C4-2B (cell line): ENCODE measurements around the gene ALPL.

Experiments
- ZFX ChIP-seq: fragments of 450-650 bp; IDR thresholded peaks from 2 replicates; pipeline ENCODE4 v1.6.1; 2017
- TF ChIP-seq, protein P1 (sequence below): fragments of 450-650 bp; conservative IDR thresholded peaks from 2 replicates; pipeline ENCODE4 v1.5.1; 2017; ENCODE audit warnings: mild to moderate bottlenecking

DNA sequence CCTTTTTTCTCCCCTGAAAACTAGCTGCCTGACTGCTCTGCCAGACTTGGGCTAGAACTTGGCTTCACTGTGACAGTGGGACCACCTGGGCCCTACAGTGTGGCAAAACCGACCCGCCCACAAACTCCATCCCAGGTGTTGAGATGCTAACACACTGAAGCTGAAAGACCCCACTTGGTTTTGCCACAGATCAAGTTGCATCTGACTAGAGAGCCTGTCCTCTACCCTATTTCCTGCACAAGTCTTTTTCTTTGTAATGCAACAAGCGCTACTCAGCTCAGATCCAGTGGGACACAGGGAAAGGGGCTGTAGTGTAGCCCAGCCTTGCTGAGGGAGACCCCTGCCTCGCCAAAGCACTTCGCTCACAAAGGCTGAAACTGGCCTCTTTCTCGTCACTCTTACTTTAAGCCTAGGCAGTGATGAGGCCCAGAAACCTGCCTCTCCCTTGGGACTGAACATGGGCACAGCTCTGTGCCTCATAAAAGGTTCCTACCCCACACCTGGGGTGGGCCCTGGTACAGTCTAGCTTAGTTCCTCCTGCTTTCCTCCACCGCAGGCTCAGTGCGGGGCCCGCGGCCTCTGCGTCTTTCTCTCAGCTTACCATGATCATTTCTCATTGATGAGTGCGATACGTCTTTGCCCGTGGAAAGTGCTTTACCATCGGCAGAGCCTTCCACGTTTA lies 9.7 kb downstream of the ALPL start:
- no peak for TF ChIP-seq ZFX
- TF ChIP-seq, protein P1, sequence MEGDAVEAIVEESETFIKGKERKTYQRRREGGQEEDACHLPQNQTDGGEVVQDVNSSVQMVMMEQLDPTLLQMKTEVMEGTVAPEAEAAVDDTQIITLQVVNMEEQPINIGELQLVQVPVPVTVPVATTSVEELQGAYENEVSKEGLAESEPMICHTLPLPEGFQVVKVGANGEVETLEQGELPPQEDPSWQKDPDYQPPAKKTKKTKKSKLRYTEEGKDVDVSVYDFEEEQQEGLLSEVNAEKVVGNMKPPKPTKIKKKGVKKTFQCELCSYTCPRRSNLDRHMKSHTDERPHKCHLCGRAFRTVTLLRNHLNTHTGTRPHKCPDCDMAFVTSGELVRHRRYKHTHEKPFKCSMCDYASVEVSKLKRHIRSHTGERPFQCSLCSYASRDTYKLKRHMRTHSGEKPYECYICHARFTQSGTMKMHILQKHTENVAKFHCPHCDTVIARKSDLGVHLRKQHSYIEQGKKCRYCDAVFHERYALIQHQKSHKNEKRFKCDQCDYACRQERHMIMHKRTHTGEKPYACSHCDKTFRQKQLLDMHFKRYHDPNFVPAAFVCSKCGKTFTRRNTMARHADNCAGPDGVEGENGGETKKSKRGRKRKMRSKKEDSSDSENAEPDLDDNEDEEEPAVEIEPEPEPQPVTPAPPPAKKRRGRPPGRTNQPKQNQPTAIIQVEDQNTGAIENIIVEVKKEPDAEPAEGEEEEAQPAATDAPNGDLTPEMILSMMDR, result no peak
